Hepatic stellate cell (primary cell): ENCODE data around the gene GAPDHS.
A peak's percentile ranks its signal among the peaks of the same experiment; 100 is the strongest.

ENCODE experiments used
- DNase-seq: peaks from one replicate; pipeline ENCODE4 v3.0.0; 2011; ENCODE audit warnings: low spot score

GAPDHS gene

DNA sequence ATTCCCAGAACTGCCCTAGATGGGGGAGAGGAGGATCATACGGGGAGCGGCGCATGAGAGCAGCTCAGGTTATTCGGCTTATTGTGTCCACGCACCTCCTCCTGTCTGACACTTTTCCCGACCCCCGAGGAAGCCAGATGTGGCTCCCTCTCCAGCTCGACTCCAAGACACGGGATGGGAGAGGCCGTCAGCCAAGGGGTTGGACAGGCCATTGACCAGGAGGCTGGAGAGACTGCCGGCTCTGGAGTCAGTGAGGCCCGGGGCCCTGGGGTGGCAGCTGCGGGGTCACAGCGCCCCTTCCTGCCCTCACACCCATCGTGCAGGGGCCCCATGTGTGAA lies 22.7 kb upstream of the GAPDHS start:
- DNase-seq = no peak

DNA sequence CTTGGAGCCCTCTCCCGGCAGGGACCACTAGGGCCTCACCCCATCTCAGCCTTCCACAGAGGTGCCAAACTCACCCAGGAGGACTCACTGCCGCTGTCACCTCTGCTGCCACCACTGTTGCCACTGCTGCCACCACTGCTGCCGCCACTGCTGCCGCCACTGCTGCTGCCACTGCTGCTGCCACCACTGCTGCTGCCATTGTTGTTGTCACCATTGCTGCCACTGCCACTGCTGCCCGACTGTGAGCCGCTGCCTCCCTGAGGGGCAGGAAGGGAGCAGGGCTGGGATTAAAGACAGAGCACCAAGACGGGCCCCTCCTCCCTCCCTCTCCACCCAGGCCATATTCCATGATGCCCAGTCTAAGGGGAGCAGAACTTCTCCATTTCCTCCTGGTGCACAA lies 21.9 kb upstream of the GAPDHS start:
- DNase-seq = no peak

DNA sequence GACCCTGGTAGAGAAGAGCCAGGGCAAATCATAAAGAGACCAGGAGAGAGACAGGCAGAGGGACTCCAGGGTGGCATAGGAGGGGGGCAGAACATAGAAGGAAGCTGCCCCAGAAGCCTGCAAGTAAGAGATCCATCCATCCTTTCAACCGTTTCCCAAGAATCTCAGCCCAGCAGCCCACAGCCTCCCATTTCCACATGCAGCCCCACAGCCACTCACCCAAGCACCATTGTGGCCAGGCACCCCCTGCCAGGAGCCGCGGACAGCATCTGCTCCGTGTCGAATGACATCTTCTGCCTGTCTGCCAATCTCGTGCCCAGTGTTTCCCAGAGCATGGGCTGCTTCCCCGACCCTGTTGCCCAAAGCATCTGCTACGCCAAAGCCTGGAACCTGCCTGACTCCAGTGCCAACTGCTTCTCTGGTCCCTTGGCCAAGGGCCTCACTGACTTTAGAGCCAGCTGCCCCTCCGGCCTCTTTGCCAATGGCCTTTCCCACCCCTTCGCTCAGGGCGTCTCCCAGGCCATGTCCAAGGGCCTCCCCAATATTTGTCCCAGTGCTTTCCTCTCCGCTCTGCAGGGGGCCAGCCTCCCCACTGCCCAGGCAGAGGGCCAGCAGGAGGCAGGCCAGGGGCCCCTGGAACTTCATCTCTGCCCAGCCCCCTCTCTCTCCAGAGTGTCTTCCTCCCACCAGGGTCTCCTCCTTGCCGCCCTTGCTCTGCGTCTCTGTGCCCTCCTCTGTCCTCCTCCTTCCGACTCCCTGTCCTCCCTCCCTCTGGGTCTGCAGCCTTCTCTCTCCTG lies 20.2 kb upstream of the GAPDHS start:
- DNase-seq = no peak

DNA sequence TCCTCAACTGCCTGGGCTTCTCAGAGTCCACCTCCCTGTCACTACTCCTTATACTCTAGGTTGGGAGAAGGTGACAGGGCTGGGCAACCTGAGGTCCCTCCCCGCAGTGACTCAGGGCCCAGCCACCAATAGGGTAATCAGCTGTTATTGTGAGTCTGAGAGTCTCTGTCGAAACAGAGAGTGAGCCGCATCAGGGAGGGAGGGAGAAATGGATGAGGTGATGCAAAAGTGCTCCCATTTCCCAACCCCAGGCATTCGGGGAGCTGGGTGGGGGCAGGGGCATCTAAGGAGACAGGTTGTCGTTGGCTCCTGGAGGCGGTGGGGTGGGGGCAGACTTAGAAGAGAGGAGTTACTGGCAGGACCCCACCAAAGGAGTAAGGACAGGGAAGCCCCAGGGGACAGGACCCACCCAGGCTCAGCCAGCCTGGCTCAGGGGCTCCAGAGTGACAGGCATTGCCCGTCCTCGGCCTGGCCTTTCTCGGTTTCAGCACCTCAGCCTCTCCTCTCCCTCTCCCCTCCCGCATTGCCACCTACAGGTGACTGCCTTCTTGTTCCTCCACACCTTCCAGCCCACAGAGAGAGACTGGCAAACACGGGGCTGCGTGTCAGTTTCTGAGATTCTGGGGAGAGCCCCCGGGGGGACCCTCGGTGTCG lies 19.5 kb upstream of the GAPDHS start, which contains the start of gene DMKN:
DMKN (minus strand) TSS at position 22 of the 654 bp plus-strand sequence. CDS start 174 bp downstream, outside the sequence.
- no peak for DNase-seq

DNA sequence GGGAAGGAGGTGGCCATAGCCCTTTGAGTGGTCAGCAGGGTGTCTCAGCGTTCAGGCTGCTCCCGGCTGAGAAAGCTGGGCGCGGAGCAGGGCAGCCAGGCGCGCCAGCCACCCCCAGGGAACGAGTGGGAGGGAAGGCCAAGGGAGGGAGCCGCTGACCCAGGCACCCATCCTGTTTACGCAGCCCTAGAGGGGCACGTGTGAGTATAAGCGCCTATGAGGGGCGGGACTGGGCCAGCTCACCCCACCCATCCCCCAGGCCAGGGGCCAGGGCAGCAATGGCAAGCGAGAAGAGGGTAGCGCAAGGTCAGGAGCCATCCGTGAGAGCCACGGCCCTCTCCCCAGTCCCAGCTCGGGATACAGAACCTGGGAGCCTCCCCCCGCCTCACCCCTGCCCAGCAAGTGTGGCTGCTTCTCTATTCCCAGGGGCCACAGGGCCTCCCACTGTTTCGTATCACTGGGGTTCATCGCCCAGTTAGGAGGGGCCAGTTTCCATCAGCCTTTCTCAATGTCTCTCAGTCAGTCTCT lies 18.9 kb upstream of the GAPDHS start:
- DNase-seq = no peak

DNA sequence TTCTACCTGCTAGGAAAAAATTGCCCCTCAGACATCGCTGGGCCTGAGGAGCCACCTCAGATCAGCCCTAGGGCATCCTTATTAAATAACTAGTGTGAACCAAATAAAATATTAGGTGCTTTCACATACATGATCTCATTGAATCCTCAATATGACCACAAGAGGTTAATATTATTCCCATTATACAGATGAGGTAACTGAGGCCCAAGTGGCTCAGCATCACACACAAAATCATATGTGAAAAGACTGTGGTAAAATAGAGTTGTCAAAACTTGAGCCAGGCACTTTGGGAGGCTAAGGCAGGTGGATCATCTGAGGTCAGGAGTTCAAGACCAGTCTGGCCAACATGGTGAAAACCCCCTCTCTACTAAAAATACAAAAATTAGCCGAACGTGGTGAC lies 16.9 kb upstream of the GAPDHS start:
- DNase-seq = no peak

DNA sequence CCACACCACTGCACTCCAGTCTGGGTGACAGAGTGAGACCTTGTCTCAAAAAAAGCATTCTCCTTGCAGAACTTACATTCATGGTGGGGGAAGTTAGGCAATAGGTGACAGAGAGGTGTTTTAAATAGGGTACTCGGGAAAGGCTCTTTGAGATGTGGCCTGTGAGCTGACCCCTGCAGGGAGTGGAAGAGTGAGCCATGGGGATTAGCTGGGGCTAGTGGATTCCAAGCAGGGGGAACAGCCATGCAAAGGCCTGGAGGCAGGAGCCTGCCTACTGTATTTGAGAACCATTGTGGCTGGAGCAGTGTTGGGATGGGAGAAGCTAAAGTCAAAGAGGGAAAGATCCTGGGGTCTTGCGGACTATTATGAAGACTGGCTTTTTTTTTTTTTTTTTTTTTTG lies 15.9 kb upstream of the GAPDHS start:
- DNase-seq = no peak

DNA sequence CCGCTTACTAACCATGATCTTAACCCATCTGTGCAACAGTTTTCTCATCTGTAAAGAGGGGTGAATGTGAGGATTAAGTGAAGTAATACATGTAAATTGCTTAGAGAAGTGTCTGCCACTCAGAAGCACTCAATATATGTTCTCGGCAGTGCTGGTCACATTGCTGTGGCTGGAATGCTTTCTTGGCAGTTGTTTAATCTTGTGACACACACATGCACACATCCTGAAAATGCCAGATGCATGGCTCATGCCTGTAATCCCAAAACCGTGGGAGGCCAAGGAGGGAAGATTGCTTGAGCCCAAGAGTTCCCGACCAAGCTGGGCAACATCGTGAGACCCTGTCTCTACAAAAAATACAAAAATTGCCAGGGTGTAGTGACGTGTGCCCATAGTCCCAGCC lies 14.9 kb upstream of the GAPDHS start:
- peak; percentile 94 for DNase-seq

DNA sequence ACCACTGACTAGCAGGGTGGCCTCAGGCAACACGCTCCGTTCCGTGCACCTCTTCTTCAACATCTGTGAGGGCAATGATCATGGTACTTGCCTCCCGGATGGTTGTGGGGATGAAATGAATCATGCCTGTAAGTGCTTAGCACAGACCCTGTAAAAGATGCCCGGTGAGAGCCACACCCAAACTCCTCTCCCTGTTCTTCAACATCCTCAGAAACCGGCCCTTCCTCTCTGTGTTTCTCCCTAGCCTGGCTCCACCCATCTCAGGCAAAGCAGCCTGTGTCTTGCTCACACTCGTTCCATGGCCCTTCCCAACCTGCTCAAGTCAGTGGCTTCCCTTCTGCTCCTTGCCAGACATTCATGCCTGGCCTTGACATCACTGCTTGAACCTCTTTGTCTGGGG lies 14.0 kb upstream of the GAPDHS start:
- no peak for DNase-seq

DNA sequence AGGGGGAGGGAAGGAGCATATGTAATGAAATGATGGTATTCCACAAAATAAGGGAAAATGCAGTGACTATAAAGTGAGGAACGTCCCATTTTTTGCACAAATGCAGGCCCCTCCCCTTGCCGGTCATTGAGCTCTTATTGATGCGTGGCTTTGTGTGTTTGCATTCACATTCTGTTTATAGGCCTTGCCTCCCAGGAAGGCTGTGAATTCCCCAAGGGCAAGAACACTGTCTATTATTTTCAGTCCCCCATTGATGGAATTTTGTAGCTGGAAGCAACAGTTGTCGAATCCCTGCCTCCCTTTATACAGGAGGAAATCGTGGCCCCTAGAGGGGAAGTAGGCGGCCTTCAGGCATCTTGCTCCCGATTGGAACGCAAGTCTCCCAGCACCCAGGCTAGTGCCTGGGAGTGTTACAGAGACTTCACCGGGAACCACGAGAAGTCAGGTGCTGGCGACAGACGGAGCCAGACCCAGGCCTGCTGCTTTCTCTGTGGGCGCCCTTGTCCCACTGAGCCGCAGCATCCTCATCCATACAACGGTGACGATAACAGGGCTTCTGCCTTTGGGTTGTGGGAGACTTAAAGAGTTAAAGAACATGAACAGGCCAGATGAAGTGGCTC lies 12.0 kb upstream of the GAPDHS start:
- DNase-seq = no peak

DNA sequence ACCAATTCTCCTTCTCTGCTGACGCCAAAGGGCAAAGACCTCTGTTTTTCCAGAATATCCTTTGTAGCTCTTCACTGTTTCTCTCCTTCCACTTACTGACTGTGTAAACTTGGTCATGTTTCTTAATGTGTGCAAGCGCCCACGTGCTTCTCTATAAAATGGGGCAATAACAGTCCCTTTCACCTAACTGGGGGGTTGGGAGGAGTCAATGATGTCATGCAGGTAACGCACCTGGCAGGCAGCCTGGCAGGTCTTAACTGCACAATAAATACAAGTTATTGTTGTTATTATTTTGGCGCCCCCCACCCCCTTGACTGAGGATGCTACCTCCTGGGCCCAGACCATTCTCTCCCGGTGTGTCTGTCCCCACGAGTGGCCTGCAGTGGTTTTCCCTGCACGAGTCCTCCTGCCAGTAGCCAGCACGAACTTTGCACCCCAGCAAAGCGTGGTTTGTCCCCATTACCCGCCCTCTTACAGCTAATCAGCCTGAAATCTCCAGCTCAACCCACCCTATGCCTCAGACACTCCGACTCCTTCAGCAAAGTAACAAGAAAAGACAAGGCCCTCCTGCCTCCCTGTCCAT lies 10.4 kb upstream of the GAPDHS start:
- DNase-seq = no peak

DNA sequence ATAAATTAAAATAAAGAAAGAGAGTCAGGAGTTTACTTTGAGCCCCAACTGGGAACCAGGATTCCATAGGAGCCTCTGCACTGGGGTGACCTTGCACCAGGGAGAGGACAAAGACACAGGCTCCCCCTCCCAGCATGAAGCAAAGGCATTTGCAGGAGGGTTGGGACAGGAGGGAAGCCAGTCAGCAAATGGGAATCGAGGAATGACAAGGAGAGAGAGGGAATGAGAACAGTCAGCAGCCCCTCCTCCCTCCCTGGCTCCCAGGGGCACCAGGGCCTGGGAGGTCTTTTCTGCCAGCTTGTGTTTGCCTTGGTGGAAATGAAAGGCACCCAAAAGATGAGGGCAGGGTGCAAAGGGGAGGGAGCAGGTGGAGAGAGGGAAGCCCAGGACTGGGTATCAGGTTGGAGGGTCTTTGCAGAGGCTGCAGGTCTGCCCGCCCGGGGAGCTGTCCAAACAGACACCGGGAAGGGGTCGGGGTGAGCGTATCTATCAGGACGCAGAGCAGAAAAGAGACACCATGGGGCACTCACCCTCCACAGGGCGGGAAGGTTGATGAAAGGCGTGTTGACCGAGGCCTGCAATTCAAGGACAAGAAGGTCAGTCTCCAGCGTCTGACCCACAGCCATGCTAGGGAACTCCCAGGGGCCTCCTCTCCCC lies 8.9 kb upstream of the GAPDHS start:
- no peak for DNase-seq

DNA sequence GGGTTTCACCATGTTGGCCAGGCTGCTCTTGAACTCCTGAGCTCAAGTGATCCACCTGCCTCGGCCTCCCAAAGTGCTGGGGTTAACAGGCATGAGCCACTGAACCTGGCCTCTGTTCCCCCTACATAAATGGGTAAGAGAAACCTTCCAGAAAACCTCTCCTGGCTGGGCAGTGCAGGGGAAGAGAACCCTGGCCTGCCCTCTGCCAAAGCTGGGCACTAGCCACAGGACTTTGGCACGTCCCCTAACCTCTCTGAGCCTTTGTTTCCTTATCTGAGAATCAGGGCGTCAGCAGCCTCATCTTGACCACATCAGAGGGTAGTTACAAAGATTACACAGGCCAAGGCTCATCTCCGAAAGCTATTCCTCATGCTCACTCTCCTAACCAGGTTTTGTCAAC lies 7.4 kb upstream of the GAPDHS start:
- DNase-seq = no peak

DNA sequence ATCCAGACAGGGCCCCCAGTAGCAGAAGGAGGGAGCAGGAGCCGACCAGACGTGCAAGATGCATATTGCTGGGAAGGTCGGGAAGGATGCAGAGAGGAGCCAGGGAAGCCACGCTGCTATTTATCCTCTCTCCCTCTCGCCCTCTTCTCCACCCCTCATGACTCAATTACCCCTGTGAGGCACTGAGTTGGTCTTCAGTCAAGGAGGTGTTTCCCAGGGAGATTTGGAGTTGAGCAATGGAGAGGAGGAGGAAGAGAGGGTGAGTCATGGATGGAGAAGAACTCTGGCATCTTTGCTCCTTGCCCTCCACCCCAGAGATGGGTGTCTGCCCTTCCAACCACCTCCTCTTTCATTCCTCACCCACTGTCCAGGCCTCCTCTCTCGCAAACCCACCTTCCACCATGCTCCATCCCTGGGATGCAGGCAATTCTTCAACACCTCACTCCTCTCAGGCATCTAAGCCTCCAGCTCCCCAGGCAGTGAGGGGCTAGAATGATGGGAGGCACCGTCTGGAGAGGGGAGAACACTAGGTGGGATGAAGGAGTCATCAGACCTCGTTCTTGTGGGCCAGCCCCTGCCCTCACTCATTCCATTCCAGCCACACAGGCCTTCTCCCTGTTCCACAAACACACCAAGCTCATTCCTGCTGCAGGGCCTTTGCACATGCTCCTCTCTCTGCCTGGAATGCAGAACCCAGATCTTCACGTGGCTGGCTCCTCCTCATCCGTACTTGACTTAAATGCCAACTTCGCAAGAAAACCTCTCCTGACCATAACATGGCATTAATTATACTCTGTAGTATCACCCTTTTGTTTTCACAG lies 4.8 kb upstream of the GAPDHS start, which contains the start of gene SBSN:
SBSN (minus strand) TSS at position 94 of the 821 bp plus-strand sequence; CDS start at position 64, 30 bp downstream.
- DNase-seq = peak; percentile 62

DNA sequence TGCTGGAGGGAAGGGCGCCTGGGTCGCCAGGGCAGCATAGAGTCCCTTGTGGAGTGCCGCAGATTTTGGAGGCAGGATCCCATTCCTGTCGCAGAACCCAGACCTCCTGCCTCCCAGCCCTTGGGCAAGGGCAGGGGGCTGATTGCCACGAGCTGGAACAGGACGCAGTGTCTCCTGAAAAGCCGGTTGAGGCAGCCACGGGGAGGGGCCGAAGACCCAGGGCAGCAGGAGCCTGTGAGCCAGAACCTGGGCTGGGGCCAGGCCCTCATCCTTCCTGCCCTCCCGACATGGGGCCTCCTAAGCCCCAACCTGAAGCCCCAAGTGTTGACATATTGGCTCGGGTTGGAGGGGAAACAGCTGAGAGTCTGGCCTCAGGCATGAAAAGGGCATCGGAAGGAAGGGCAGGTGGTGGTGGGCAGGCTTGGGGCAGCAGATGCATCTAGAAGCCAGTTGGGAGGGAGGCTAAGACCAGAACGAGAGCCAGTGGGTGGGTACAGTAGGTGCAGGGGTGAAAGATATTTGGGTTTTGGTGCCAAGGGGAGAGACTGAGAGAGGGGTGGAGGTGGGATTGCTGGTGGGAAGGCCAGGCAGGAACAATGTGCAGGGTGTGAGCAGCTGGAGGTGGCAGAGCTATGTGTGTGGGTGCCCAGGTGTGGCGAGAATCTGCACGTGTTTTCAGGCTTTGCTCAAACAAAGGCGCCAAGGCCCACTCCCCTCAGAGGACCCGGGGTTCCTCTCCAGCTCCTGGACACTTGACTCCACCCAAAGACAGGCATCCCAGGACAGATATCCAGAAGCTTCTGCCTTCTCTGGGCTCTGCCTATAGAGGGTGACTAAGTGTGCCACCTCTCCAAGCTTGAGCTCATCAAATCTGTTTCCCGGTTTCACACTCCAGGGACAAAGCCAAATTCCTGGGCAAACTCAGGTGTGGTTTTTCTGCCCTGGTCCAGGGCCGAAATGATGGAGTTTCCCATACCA lies 3.7 kb upstream of the GAPDHS start:
- no peak for DNase-seq

DNA sequence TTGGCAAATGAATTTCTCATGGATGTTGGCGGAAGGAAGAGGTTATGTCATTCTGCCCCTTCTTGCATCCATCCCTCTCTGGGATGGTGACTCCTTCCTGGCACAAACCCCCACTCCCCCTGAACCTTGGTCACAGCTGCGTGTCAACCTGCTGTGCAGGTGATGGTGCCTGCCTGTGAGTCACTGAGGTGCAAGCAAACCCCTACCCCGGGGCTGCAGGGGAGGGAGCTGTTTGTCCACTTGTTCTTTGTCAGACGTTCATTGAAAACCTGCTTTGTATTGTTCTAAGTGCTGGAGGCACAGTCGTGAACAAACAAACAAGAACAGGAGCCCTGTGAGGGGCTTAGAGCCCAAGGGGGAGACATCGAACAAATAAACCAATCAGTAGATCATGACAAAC lies 2.0 kb upstream of the GAPDHS start:
- no peak for DNase-seq

DNA sequence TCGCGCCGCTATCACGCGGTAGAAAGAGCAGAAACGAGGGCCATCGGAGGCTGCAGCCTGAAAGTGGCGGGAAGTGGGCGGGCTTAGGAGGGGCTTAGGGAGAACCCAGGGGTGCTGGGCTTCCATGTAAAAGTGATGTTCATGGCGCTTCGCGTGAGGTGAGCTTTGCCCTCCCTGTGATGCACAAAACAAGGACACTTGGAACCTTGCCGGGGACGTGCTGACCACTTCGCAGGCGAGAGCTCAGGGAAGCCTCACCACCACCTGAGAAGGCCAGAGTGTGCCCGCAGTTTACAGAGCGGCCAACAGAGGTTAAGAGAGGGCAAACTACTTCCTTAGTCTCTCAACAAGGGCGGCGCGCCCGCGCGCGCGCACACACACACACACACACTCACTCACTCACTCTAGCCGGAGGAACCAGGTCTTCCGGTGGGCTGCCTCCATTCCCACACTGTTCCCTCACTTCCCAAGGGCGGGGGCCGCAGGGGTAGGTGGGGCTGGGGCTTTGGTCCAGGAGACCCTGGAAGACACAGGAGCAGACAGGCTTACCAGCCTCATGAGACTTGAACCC lies 651 bp downstream of the GAPDHS start:
- no peak for DNase-seq

DNA sequence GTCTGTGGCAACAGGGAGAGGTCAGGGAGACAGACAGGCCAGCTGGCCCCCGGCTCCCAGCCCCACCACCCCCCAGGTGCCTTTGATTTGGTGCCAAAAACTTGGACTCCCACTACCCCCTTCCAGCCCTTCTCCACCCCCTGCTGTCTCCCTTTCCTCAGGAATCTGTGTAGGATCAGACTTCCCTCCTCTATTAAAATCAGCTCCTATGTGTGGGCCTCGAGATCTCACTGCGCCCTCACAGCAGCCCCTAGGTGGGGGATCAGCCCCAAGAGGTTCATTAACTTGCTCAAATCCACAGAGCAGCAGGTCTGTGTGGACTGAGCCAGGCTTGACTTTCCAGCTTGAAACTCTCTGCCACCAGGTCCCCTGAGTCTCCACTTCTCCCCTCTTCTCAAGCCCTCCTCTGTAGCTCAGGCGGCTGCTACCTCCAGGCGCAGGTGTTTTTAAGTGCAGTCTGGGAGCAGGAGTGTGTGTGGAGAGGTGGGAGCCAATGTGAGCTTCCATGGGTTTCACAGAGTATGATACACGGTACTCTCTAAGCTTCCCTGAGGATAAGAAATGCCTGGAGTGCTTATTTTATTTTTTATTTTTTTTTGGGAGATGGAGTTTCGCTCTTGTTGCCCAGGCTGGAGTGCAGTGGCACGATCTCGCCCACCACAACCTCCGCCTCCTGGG lies 1.7 kb downstream of the GAPDHS start:
- no peak for DNase-seq

DNA sequence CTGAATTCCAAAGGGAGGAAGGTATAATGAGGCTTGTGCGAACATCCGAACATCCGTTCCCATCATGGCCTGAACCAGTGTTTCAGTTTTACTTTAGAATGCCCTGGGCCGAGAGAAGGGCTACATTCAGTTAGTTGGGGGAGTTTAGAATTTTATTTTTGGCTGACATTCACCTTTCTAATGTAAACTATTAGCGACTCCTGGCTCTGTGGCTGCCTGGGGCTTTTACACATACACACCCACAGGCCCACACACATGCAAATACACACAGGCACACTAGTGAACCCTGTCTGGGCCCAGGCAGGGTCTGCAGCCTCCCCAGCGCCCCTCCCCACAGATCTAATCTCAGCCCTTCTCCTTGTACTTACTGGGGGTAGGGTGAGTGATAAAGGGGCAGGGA lies 6.1 kb downstream of the GAPDHS start:
- DNase-seq = no peak
